ENCODE measurements around the gene TRAPPC5.

Gene TRAPPC5

GRCh38 chr19:7706955-7707456 is 26.4 kb downstream of the TRAPPC5 start:
- Histone ChIP-seq H3K27ac (no peak overlapping the region), H3K4me3 (ENCODE audit: low read depth, low read length) (no peak overlapping the region), H3K27me3 (replicated peaks) (no peaks in the 10 kb centered on the region), H3K36me3 (replicated peaks) (no peaks in the 10 kb centered on the region)
- in situ Hi-C loops (cut with HindIII; ENCODE audit: low pct_ligation_motif_present, low sequenced_read_pairs): no loop called here
- no peak for DNase-seq
- no peak for TF ChIP-seq CTCF (IDR thresholded peaks at IDR 0.05; ENCODE audit: low read depth, low read length, missing control alignments)

DNA sequence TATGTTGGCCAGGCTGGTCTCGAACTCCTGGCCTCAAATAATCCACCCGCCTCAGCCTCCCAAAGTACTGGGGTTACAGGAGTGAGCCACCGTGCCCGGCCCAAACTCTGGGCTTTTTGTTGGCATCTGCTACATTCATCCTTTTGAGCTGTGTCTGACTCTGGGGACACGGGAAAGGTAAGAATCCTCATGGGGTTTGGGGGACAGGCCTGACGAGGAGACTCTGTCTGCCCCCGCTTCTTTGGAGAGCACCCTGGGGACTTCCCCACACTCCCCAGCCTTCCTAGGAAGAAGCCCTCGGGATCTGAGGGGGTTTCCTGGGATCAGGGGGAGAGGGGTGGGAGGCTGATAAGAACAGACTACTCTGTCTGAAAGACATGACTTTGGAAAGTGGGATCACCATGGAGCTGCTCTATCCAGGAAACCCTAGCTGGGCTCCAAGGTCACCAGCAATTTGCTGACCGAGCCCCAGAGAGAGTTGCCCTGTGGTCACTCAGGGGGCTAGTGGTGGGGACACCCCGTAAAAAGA is 29.4 kb downstream of the TRAPPC5 start:
- H3K27me3 ChIP-seq (replicated peaks): no peaks in the 10 kb centered on the region
- in situ Hi-C loops (cut with HindIII; ENCODE audit: low pct_ligation_motif_present, low sequenced_read_pairs): no loop called here
- DNase-seq: no peak
- TF ChIP-seq CTCF (IDR thresholded peaks at IDR 0.05; ENCODE audit: low read depth, low read length, missing control alignments): no peak
- H3K36me3 ChIP-seq (replicated peaks): no peaks in the 10 kb centered on the region
- H3K27ac ChIP-seq: no peak overlapping the region
- H3K4me3 ChIP-seq (ENCODE audit: low read depth, low read length): no peak overlapping the region

DNA sequence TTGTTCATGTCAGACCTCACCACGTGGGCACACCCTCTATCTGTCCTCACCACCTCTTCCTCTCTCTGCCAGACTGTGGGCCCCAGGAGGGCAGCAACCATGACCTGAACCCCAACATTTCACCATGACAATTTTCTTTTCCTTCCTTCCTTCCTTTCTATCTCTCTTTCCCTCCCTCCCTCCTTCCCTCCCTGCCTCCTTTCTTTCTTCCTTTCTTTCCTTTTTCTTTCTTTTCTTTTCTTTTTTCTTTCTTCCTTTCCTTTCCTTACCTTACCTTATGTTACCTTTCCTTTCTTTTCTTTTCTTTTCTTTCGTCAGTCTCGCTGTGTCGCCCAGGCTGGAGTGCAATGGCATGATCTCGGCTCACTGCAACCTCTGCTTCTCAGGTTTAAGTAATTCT is 30.0 kb downstream of the TRAPPC5 start:
- no peak for DNase-seq
- H3K4me3 ChIP-seq (ENCODE audit: low read depth, low read length): no peak overlapping the region
- in situ Hi-C loops (cut with HindIII; ENCODE audit: low pct_ligation_motif_present, low sequenced_read_pairs): no loop called here
- TF ChIP-seq CTCF (IDR thresholded peaks at IDR 0.05; ENCODE audit: low read depth, low read length, missing control alignments): no peak
- H3K36me3 ChIP-seq (replicated peaks): no peaks in the 10 kb centered on the region
- H3K27ac ChIP-seq: no peak overlapping the region
- H3K27me3 ChIP-seq (replicated peaks): no peaks in the 10 kb centered on the region

DNA sequence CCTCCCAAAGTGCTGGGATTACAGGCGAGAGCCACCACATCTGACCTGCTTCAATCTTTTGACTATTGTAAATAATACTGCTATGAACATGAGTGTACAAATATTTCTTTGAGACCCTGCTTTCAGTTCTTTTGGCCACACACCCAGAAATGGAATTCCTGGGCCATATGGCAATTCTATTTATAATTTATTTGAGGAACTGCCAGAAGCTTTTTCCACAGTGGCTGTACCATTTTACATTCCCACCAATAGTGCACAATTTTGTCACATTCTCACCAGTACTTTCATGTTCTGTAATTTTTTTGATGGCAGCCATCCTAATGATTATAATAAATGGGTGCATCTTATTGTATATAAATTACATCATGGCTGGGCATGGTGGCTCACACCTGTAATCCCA is 35.0 kb downstream of the TRAPPC5 start:
- Histone ChIP-seq H3K27ac (no peak overlapping the region), H3K4me3 (ENCODE audit: low read depth, low read length) (no peak overlapping the region), H3K36me3 (replicated peaks) (no peaks in the 10 kb centered on the region), H3K27me3 (replicated peaks) (no peaks in the 10 kb centered on the region)
- no peak for TF ChIP-seq CTCF (IDR thresholded peaks at IDR 0.05; ENCODE audit: low read depth, low read length, missing control alignments)
- no peak for DNase-seq
- in situ Hi-C loops (cut with HindIII; ENCODE audit: low pct_ligation_motif_present, low sequenced_read_pairs): no loop called here

GRCh38 chr19:7716762-7717161 is 36.1 kb downstream of the TRAPPC5 start:
- TF ChIP-seq CTCF (IDR thresholded peaks at IDR 0.05; ENCODE audit: low read depth, low read length, missing control alignments): no peak
- DNase-seq: no peak
- in situ Hi-C loops (cut with HindIII; ENCODE audit: low pct_ligation_motif_present, low sequenced_read_pairs): no loop called here
- no peaks in the 10 kb centered on the region for H3K36me3 ChIP-seq (replicated peaks)
- no peak overlapping the region for H3K4me3 ChIP-seq (ENCODE audit: low read depth, low read length)
- no peaks in the 10 kb centered on the region for H3K27me3 ChIP-seq (replicated peaks)
- H3K27ac ChIP-seq: no peak overlapping the region

- DNase-seq: no peak
- no peaks in the 10 kb centered on the region for H3K27me3 ChIP-seq (replicated peaks)
- no peak overlapping the region for H3K27ac ChIP-seq
- in situ Hi-C loops (cut with HindIII; ENCODE audit: low pct_ligation_motif_present, low sequenced_read_pairs): no loop called here
- no peak overlapping the region for H3K4me3 ChIP-seq (ENCODE audit: low read depth, low read length)
- no peak for TF ChIP-seq CTCF (IDR thresholded peaks at IDR 0.05; ENCODE audit: low read depth, low read length, missing control alignments)
- H3K36me3 ChIP-seq (replicated peaks): no peaks in the 10 kb centered on the region
Observed at GRCh38 chr19:7718668-7719067, 38.0 kb downstream of the TRAPPC5 start.

All from brain microvascular endothelial cell (primary cell).